GM12875 (cell line): ENCODE results near the gene CRADD.
"Not testable (repeated sequence)": the region's sequence is repeated elsewhere in the genome, so short reads cannot be mapped to it uniquely, and the experiment has no call there.

Source experiments
- H3K4me3 ChIP-seq: one replicate; pipeline ENCODE4 v1.5.1; 2011; ENCODE audit warnings: low read depth, low read length, control low read depth
- TF ChIP-seq, protein P1 (sequence below): IDR thresholded peaks from 2 replicates; pipeline ENCODE4 v1.5.1; 2011; ENCODE audit warnings: low read depth, mild to moderate bottlenecking, control low read depth, inconsistent platforms, low read length, moderate library complexity, borderline replicate concordance; ENCODE audit not compliant: insufficient read depth

The CRADD gene

DNA sequence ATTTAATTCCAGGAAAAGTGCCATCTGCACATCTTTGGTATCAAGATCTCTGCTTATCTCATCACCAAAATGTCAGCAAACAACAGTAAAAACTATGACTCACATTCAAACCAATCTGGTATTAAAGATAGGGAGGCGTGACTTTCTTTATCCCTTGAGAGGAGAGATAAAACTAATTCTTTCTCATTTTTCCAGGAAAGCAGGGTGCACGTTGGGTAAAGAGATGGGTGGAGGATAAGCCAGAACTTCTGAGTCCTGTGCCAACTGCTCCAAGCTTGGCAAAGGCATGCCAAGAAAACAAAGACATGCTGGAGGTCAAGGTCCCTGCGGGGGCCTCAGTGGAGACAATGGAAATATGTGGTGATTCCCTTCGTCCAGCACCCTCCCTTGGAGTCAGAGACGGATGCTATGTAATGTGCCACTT is 245.4 kb downstream of the CRADD start:
- H3K4me3 ChIP-seq = no peak overlapping the region
- TF ChIP-seq, protein P1, sequence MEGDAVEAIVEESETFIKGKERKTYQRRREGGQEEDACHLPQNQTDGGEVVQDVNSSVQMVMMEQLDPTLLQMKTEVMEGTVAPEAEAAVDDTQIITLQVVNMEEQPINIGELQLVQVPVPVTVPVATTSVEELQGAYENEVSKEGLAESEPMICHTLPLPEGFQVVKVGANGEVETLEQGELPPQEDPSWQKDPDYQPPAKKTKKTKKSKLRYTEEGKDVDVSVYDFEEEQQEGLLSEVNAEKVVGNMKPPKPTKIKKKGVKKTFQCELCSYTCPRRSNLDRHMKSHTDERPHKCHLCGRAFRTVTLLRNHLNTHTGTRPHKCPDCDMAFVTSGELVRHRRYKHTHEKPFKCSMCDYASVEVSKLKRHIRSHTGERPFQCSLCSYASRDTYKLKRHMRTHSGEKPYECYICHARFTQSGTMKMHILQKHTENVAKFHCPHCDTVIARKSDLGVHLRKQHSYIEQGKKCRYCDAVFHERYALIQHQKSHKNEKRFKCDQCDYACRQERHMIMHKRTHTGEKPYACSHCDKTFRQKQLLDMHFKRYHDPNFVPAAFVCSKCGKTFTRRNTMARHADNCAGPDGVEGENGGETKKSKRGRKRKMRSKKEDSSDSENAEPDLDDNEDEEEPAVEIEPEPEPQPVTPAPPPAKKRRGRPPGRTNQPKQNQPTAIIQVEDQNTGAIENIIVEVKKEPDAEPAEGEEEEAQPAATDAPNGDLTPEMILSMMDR = no peak

DNA sequence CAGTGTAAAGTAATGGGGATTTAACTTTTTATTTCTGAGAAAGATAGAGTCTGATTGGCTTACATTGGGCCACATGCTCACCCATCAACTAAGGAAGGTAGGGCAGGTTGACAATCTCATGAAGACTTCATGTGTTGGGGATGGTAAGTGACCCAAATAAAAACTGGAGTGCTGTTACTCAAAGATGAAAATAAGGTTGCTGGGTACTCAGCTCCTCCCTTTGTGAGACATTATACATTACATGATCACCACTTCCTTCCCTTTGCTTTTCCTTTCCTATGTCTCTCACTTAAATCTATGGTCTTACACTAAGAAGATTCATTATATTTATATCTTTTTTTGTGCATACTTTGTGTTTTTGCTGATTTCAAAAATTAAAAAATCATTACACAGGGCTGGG is 247.2 kb downstream of the CRADD start:
- TF ChIP-seq, protein P1 = no peak

DNA sequence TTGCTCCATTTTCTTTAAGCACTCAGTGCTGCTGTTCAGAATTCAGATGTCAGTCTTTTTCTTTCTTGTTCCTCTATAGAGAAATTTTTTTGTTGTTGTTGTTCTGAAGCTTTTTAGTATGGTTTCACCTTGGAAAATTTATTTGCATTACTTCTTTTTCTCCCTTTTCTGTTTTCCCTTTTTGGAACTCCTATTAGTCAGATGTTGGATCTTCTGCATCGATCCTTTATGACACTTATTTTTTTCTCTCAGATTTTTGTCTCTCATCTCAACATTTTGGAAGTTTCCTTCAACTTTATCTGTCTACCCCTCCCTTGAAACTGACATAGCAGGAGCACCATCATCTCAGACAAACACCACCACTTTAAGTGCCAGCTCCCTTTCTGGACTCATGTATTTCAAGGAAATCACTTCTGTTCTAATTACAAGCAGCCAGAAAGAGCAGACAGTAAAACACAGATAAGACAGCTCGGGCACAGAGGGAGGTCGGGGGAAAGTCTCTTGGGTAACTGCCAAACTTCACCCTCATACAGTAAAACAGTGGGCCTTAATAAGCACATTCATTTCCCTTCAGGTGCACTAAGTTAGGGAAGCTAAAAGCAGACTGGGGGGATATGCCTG is 248.5 kb downstream of the CRADD start:
- TF ChIP-seq, protein P1 = no peak
- H3K4me3 ChIP-seq = no peak overlapping the region

More for the DNA sequence above, 247.2 kb downstream of the CRADD start:
- no peak overlapping the region for H3K4me3 ChIP-seq

DNA sequence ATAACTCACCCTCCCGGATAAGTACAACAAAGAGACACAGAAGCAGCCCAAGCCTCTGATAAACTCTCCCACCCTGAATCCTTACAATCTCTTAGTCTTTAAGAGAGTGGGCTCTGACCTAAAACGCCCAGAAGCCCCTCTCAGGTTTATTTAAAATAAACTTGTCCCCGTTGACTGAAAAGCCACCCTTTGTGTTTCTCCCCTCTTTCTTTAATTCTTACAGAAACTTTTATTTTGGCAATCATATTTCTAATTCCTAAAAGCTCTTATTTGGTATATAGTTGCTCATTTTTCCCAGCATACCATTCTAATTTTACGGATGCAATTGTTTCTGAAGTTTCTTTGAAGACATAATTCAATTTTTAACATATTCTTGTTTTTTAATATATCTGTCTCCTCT is 249.1 kb downstream of the CRADD start:
- TF ChIP-seq, protein P1 = no peak
- H3K4me3 ChIP-seq = no peak overlapping the region

DNA sequence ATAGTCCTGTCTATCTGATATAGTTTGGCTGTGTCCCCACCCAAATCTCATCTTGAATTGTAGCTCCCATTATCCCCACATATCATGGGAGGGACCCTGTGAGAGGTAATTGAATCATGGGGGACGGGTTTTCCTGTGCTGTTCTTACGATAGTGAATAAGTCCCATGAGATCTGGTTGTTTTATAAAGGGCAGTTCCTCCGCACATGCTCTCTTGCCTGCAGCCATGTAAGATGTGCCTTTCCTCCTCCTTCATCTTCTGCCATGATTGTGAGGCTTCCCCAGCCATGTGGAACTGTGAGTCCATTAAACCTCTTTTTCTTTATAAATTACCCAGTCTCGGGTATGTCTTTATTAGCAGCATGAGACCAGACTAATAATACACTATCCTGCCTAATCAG is 251.9 kb downstream of the CRADD start:
- not testable (repeated sequence) for H3K4me3 ChIP-seq

DNA sequence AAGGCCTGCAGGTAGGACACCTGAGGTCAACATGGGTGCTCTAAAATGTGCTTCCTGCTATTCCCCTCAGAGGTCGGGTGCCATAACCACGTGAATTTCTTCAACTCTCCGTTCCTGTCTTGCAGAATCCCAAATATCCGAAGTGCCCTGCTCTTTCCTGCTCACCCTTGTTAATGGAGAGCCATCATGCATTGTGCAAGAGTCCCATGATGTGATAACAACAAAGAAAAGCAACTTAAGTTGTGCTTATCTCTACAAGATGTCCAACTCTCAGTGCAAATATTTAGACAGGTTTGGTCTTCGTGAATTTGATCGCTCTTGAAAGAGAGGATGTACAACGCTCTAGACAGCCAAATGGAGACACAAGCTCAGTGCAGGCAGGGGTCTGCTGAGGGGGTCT is 260.6 kb downstream of the CRADD start:
- TF ChIP-seq, protein P1 = no peak
- no peak overlapping the region for H3K4me3 ChIP-seq

DNA sequence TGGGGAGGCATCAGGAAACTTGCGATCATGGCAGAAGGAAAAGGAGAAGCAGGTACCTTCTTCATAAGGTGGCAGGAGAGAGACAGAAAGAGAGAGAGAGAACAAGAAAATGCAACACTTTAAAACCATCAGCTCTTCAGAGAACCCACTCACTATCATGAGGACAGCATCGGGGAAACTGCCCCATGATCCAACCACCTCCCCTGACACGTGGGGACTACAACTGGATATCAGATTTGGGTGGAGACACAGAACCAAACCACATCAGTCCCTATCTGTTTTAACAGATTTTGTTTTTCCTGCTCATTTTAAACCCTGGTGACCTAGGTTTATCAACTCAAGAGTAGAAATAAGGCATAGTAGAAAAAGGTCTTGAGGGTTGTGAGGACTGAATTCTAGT is 261.1 kb downstream of the CRADD start:
- TF ChIP-seq, protein P1 = no peak
- no peak overlapping the region for H3K4me3 ChIP-seq
